ENCODE measurements around the gene ZNF507.
"Not testable (repeated sequence)": the region's sequence is repeated elsewhere in the genome, so short reads cannot be mapped to it uniquely, and the experiment has no call there.

Gene ZNF507

GRCh38 chr19:32372726-32373517 is 27.5 kb downstream of the ZNF507 start:
- no peak for DNase-seq

- DNase-seq, result no peak
Measured at GRCh38 chr19:32373585-32374295, 28.3 kb downstream of the ZNF507 start.

- not testable (repeated sequence) for DNase-seq
Measured at GRCh38 chr19:32374362-32374761, 29.0 kb downstream of the ZNF507 start.

GRCh38 chr19:32377088-32377487 is 31.7 kb downstream of the ZNF507 start:
- DNase-seq, result not testable (repeated sequence)

- no peak for DNase-seq
Measured at GRCh38 chr19:32380269-32380668, 34.9 kb downstream of the ZNF507 start.

GRCh38 chr19:32387701-32388392 is 42.4 kb downstream of the ZNF507 start:
- DNase-seq, result no peak

- no peak for DNase-seq
Measured at GRCh38 chr19:32388393-32388855, 43.0 kb downstream of the ZNF507 start.

- no peak for DNase-seq
Measured at GRCh38 chr19:32392901-32393300, 47.5 kb downstream of the ZNF507 start.

- DNase-seq, result no peak
Measured at GRCh38 chr19:32396046-32396652, 50.7 kb downstream of the ZNF507 start.

- no peak for DNase-seq
Measured at GRCh38 chr19:32397671-32398101, 52.3 kb downstream of the ZNF507 start.

- DNase-seq, result no peak
Measured at GRCh38 chr19:32401992-32402391, 56.6 kb downstream of the ZNF507 start.

- no peak for DNase-seq
Measured at GRCh38 chr19:32403291-32403995, 58.0 kb downstream of the ZNF507 start.

- DNase-seq, result no peak
Measured at GRCh38 chr19:32404213-32404932, 59.0 kb downstream of the ZNF507 start.

- DNase-seq, result no peak
Measured at GRCh38 chr19:32404933-32405430, 59.6 kb downstream of the ZNF507 start.

- peak; percentile 91 for DNase-seq
Measured at GRCh38 chr19:32405431-32406160, 60.2 kb downstream of the ZNF507 start, which contains the start of gene DPY19L3. Gene DPY19L3, plus strand, starts transcription at chr19:32405770. Its CDS starts 2,484 bp downstream, at chr19:32408254.

- no peak for DNase-seq
Measured at GRCh38 chr19:32406161-32407003, 61.0 kb downstream of the ZNF507 start.

GRCh38 chr19:32407004-32407992 is 61.9 kb downstream of the ZNF507 start:
- DNase-seq, result no peak

- DNase-seq, result no peak
Measured at GRCh38 chr19:32415246-32415645, 69.8 kb downstream of the ZNF507 start.

All from CD4-positive, alpha-beta T cell treated with Interleukin-17A for 4 hours (primary cell).